OCI-LY7 (cell line): ENCODE measurements around the gene TUBA8.

Experiments
- CTCF ChIP-seq: fragments of 200-600 bp; sonication (generic); conservative IDR thresholded peaks from 2 replicates; pipeline ENCODE4 v1.5.1; 2014; ENCODE audit warnings: mild to moderate bottlenecking, antibody characterized with exemption, low read length, moderate library complexity, mixed read lengths
- EZH2phosphoT487 ChIP-seq: fragments of 200-600 bp; sonication (generic); IDR thresholded peaks from 2 replicates; pipeline ENCODE4 v1.6.1; 2018; ENCODE audit warnings: low read depth, borderline replicate concordance, mild to moderate bottlenecking, mixed run types, antibody characterized with exemption, low read length, moderate library complexity, mixed read lengths

- TF ChIP-seq CTCF = no peak
- no peak for TF ChIP-seq EZH2phosphoT487
These were observed 22.8 kb downstream of the TUBA8 start for GRCh38 chr22:18133452-18133851.
